NCI-H2081 (cell line): ENCODE results near the gene SPECC1L.
"Not testable (repeated sequence)": the region's sequence is repeated elsewhere in the genome, so short reads cannot be mapped to it uniquely, and the experiment has no call there.

Source experiments
- DNase-seq, 2 experiments: peaks; one replicate each; lab custom pipeline; 2025; lab: John Stamatoyannopoulos, UW

SPECC1L gene

DNA sequence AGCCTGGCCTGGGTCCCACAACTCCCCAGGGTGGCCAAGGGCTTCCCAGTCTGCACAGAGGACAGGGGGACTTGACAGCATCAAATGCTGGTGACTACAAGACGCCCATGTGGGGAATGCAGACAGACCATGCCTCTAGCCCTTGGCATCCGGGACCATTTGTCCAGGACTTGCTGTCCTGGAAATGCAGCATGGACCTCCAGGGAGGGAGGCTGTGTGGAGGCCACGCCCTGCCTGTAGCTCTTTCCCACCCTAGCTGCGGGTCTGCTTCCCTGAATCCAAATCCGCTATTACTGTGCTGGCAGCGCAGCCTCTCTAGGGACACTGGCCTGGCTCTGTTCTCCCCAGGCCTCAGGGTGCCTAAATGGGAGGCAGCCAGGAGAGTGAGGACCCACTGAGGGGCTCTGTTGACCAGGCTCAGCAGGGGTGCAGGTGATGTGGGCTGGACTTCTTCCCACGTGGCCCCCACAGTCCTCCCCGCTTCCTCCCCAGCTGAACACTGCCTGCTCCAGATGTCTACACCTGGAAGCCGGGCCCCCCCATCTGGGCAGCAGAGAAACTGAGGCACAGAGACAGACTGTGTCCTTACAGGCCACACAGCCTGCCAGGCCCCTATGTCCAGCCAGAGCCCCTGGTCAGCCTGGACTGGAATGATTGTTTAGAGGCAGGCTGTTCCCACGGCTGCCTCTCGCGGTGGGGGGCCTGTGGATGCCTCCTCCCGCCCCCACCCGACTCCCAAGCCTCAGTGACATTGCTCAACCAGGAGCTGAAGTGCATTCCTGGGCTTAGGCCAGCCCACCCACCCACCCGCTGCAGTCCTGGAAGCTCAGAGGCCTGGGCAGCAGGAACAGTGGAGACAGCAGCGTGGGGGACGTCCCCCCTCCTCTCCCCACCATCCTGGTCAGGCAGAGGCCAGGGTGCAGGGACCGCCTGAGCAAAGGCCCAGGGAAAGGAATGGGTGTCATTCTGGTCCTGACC is 24.8 kb upstream of the SPECC1L start:
- not testable (repeated sequence) for DNase-seq

DNA sequence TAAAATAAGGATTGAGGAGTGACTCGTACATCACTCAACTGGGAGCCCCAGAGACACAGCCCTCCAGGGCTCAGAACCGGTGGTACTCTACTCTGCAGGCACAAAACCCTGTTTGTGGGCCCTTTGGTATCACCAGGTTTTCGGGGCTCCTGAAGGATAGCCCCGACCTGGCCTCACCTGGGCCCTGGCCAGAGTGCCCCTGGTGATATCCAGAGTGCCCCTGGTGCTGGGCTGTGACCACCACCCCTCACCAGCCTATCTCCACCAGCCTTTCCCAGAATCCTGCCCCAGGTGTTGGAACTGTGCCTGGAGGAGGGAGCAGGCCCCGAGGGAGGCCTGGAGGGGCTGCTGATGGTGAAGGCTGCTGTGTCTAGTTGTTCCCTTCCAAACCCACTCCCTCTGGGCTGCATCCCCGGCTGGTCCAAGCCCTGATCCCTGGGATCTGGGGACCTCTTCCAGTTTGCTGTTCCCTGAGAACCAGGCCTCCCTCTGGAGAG is 23.6 kb upstream of the SPECC1L start:
- DNase-seq, result no peak

DNA sequence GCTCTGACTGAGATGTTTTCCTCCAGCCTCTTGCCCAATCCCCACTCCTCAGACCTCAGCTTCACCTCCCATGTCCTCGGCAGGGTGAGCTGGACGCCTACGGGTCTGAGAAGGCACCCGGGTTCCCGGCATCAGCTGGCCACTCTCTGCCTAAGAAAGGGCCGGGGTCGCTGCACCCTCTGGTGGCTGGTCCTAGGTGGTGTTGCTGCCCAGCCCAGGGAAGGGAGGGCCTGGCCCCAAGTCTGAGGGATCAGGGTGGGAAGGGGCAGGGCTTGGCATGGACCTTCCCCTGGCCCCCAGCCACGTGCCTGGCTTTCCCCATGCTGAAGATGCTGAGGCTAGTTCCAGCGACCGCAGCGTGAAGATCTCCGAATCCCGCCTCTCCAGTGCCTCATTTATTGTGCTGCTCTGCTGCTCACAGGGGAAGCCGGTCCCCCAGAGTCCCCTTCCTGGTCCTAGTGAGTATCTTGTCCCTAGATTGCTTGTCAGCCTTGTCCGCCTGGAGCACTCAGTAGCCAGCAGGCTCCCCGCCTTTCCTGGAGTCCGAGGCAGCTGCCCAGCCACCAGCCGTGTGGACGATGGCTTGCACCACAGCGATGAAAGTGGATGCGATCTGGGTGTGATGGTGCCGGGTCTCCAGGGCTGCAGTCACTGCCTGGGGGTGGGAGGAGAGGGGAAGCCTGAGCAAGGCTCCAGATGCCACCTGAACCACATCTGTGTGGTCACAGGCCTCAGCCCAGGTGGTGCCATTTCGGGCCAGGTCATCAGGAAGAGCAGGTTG is 22.9 kb upstream of the SPECC1L start:
- peak; percentile 7 to 37 for DNase-seq

DNA sequence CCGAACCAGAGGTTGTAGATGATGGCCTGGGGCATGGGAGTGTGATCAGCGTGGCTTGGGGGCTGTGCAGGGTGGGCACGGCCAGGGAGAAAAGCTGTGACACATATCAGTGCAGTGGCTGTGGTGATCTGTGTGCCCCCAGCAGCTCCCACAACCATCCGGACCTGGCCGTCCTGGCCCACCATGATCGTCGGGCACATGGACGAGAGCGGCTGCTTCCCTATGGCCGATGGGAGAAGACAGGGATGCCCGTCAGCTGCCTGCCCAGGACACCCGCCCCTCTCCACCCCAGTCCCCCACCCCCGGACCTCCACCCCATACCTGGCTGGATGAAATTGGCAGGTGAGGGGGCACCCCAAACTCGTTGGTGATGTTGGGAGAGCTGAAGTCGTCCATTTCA is 22.0 kb upstream of the SPECC1L start:
- not testable (repeated sequence) for DNase-seq

DNA sequence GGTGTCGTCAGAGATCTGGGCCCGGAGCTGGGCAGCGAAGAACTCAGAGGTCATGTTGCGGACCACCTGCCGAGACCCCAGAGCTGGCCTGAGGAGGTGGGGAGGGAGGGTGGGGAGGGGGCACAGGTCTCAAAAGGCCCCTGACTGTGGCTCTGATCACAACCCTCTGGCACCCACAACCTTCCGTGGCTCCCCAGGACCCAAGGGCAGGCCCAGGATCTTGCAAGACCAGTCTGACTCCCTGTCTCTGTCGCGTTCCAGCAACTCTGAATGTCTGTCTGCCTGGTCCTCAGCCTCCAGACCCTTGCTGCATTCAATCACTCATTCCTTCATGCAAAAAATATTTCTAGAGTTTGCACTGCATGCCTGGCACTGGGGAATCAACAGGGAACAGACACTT is 21.2 kb upstream of the SPECC1L start:
- DNase-seq, result not testable (repeated sequence)

DNA sequence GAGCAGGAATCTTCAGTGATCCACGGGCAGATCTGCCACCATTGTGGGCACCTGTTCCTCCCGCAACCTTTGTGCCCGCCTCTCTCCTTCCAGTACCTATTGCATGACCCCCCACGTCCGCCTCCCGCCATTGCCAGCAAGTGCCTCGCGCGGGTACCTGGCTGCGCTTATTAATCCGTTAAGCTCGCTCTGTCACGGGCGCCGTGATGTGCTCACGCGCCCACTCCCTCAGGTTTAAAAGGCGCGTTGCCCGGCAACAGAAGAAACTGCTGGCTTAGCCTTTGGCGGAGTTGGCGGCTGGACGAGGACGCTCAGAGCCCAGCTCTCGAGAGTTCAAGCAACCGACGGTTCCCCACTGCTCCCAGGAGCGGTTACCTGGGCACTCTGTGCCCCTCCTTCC is 19.3 kb upstream of the SPECC1L start:
- DNase-seq, result not testable (repeated sequence)

DNA sequence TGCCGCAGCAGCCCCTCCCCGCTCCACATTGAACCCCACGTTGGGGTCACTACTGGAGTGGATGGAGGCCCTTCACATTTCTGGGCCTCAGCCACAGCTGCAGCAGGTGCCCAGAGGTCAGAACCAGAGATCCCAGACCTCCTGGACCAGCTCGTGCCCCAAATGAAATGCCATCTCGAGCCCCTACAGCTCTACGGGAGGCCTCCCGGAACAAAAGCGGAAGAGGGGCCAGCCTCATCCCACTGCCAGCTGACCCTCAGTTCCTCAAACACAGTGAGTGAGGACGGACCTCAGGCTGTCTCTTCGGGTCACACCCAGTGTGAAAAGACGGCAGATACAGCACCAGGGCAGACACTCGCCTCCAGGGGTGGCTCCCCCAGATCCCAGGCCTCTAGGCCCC is 17.5 kb upstream of the SPECC1L start:
- not testable (repeated sequence) for DNase-seq

DNA sequence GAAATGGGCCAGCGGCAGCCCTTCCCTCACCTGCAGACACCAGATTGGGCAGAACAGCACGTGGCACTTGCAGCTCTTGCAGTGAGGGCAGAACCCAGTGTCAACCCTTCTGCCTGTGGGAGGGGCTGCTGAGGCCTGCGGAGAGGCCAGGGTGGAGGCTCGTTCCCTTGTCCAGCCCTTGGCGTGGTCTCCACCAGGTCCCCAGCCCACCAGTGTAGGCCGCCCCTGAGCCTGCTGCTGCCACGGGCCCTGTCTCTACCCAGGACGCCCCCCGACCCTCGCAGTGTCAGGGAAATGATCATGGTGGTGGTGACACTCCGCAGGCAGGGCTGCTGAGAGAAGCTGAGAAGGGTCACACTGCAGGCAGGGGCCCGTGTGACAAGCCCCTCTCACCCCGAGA is 14.5 kb upstream of the SPECC1L start:
- DNase-seq, result not testable (repeated sequence)

DNA sequence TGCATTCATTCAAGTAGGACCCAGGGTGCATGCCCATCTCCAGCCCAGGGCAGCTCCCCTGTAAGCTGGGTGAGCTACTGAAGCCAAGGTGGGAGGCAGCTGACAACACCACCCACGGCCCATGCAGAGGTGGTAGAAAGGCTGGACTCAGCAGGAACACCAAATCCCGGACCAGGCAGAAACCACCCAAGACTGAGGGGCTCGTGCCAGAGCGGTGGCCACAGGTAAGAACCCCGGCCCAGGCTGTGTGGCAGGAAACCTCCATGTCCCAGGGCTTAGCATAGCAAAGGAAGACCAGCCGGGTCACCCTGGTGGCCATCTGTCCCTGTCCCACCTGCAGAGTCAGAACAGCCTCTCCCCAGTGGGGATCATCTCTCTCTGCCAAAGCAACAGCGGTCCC is 13.9 kb upstream of the SPECC1L start:
- DNase-seq, result not testable (repeated sequence)

DNA sequence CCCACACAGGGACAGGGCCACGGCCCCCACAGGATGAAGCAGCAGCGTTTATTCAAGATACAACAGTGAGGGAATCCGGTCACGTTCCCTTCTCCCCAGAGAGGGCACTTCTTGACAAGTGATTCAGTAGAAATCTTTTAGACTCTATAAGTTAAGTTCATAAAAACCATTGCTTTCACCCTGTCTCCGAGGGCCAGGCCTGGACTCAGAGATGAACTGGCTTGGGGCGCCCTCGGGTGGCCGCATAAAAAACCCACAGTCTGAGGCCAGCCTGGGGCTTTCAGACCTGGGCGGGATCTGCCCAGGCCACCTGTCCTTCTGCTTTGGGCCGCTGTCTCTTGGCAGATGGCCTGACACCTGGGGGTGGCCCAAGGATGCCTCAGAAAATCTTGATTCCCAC is 11.2 kb upstream of the SPECC1L start:
- peak; percentile 29 to 61 for DNase-seq

DNA sequence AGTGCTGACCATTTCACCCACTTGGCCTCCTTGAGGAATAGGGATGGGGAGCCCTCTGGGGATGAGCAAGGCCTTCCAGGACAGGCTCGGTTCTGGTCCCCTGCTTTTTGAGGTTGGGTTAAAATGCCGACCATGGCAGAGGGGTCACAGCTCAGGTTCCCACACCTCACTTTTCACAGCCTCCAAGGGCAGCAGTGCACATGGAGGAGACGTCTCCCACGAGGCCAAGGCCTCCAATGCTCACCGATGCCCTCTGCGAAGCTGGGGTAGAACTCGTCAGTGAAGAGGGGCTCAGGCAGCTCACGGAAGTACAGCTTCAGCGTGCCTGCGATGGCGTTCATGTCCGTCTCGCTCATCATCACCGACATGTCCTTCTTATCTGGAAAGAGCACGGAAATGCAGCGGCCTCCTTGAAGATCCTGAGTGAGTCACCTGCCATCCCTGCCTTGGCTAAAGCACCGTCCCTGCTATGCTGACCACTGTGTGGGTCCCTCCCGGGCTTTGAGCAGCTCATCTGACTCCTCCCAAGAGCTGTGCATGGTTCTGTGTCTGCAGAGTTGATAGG is 8.4 kb upstream of the SPECC1L start:
- DNase-seq, result not testable (repeated sequence)

DNA sequence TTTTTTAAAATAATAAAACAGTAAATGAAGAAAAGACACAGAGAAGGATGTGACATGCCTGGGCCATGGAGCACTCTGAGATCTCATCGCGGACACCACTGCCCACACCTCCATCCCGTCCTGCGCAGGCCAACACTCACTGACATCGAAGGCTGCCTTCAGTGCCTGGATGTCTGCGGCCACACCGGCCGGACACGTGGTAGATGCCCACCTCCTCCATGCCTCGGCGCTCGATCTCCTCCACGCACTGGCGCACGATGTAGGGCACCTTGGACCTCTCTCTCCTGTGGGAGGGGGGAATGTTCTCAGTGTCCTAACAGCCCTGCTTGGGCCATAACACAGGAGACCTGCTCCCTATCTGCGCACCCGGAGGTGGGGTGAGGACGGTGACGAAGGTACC is 7.2 kb upstream of the SPECC1L start:
- not testable (repeated sequence) for DNase-seq

DNA sequence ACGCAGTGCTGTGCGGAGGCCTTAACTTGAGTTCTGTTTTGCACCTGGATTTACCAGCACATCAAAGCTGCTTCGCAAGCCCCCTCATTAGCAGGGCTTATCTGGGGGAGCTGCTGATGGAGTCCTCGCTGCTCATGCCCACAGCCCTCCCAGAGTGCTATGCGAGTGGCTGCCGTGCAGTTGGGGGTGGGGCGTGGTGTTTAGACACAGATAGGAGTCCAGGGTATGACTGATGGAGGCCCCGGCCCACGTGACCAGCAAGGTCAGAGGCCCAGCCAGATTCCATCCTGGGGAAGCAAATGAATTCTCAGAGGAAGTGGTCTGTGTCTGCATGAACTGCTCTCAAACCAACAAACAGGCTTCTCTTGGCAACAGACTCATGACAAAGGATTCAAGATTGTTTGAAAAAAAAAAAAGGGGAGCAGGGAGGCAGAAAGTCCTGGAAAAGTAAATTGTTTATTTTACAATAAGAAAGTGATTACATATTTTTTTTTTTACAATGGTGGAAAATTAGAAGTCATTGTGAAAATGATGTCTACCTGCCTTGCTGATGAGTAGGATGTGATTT is 6.2 kb upstream of the SPECC1L start:
- DNase-seq, result not testable (repeated sequence)

DNA sequence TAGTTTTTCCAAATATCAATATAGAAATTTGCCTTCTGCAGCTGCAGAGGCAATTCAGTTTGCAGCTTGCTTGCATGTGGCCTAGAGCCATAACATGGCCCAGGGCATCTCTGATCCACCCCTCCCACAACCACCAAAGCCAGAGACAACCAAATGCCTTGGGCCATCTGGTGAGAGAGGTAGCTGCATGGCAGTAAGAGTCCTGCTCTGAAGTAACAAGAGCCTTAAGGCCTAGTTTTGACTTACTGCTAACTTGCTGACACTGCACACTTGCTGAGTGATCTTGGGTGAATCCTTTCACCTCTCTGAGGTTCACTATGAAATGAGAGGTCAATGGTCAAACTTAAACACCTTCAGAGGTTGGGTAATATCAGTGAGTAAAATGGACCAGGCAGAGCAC is 4.9 kb upstream of the SPECC1L start:
- no peak for DNase-seq

DNA sequence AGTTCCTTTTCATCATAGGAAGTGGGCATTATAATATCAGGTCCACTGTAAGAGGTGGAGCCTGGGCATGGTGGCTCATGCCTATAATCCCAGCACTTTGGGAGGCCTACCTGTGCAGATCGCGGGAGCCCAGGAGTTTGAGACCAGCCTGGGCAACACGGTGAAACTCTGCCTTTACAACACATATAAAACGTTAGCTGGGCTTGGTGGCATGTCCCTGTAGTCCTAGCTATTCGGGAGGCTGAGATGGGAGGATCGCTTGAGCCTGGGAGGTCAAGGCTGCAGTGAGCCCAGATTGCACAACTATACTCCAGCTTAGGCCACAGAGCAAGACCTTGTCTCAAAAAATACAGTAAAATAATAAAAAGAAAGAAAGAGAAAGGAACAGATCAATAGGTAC is 4.1 kb upstream of the SPECC1L start:
- not testable (repeated sequence) for DNase-seq

DNA sequence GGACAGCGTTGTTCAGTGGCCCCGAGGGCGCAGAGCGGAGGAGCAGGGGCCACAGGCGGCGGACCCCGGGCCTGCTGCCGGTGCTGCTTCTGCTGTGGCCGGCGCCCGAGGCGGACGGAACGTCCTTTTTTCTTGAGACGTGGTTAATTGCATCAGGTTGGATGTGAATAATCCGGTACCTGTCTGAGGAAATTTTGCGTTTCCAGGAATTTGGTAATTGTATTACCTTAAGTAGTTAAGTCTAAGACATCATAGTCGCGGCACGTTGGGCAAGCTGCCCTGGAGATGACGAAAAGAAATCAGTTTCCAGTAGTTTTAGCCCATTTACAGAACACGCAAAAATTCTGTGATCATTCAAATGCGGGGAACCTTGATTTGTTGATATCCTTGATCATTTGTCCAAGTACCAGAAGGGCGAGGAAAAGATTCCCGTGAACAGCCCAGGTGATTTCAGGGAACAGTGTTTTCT is 789 bp downstream of the SPECC1L start:
- no peak for DNase-seq

DNA sequence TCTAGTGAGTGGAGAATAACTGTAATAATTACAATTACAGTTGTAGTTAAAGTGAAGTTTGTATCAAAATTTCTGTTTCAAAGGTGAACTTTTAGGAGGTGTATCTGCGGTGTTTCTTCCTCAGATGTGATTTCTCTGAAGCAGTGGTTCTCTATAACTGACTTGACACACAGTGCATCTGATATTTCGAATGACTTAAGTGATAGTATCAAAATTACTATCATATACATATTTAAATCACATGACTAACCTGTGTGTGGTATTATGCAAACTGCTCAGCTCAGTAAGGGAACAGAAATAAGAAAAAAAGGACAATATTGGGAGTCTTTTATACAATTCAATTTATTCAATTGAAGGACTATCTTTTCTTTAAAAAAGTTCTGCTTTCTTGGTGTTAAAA is 2.4 kb downstream of the SPECC1L start:
- DNase-seq, result not testable (repeated sequence)

DNA sequence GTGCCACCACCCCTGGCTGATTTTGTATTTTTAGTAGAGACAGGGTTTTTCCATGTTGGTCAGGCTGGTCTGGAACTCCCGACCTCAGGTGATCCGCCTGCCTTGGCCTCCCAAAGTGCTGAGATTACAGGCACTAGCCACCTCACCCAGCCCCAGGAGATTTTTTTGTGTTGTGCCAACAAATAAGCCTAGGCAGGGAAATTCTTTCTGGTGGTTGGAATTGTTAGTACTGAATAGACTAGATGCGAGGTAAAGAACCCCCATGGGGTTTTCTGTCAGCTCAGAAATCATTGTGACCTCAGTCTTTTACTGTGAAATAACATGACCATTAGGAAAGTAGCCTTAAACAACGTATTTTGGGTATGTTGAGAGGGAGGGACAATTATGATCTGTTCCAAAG is 3.3 kb downstream of the SPECC1L start:
- DNase-seq, result not testable (repeated sequence)

DNA sequence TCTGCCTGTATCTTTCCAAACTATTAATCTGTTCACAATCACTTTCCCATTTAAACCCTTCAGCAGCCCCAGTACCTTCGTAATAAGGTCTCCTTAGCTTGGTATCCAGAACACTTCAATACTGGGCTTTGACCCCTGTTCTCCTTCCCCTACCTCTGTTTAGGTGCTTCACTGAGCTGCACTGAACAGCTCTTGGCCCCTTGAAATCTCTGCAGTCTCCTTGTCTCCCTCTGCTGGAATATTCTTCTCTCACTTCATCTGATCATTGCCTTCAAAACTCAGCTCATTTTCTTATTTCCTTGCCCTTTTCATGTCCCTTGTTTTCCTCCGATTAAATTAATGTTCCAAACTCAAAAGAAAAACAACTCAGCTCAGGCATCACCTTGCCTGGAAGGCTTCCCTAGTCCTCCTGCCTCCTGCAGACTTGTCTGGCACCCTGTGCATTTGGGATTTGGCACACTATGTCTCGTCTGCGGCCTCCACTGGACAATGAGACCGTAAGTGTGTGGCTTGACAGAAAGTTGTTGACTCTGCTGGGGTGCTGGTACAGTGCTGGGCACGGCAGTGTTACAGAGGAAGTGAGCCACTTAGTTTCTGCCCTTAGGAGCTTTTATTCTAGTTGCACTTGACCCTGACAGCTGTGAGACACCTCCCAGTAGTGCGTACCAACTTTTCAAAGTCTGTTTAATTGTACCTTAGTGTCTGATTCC is 4.2 kb downstream of the SPECC1L start:
- DNase-seq, result peak in 1 of 2 experiments; percentile 4

DNA sequence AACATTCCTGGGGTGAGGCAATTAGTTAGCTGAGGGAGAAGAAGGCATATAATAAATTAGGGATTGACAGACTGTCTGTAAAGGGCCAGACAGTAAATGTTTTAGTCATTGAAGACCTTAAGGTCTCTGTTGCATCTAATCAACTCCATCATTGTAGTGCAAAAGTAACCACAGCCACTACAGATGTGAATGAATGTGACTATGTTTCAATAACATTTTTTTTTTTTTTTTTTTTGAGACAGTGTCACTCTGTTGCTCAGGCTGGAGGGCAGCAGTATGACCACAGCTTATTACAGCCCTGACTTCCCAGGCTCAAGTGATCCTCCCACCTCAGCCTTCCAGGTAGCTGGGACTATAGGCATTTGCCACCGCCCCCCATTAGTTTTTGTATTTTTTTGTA is 9.7 kb downstream of the SPECC1L start:
- not testable (repeated sequence) for DNase-seq

DNA sequence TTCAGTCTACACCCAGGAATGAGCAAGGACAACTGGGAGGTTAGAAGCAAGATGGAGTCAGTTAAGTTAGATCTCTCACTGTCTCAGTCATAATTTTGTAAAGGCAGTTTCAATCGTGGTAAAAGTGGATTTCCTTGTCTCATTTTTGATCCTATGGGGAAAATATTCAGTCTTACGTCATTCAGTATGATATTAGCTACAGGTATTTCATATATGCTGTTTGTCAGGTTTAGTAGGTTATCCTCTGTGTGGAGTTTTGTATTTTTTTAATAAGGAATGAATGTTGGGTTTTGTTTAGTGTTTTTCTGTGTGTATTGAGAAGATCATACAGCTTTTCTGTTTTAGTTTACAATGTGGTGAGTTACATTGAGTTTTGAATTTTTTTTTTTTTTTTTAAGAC is 11.8 kb downstream of the SPECC1L start:
- DNase-seq, result no peak
